Stimulated activated CD4-positive, alpha-beta T cell treated with anti-CD3 and anti-CD28 coated beads, Interleukin-12 subunit alpha, Interleukin-12 subunit beta, amount 100 ng/mL, for 4 hours (primary cell): Measurements from ENCODE around the gene SRC.

Experiments used
- DNase-seq: peaks from one replicate; pipeline ENCODE4 v3.0.0-alpha.2; 2020

SRC gene

GRCh38 chr20:37416100-37416847, 70.3 kb downstream of the SRC start:
- DNase-seq: no peak

DNA sequence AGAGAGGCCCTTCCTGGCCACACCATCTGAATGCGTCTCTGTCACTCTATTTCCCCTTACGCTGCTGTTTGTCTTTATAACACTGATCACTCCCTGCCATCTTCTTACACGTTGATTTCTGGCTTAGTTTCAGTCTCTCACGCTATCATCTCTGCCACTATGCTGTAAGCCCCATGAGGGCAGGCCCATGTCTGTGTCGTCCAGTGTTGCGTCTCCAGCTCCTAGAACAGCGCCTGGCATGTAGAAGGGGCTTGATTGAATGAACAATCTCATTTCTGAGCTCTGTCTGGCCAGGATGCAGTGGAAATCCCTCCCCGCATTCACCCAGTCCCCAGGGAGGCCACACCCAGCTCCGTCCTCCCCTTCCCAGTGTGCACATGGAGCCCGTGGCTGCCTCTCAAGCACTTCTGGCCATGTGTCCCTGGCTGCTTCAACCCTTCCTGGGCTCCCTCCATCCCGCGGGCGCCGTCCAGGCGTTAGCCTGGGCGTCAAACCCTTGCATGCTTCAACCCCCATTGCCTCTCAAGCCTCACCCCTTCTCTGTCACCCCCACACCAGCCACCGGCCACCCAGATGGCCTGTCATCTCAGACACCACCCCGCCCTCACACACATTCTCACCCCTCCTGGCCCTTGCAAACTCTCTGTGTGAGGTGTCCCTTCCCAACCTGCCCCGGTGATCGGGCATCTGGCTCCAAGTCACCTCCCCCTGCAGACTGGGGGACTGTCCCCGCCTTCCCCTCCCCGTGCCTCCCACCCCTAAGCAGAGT, 71.1 kb downstream of the SRC start:
- DNase-seq: no peak

DNA sequence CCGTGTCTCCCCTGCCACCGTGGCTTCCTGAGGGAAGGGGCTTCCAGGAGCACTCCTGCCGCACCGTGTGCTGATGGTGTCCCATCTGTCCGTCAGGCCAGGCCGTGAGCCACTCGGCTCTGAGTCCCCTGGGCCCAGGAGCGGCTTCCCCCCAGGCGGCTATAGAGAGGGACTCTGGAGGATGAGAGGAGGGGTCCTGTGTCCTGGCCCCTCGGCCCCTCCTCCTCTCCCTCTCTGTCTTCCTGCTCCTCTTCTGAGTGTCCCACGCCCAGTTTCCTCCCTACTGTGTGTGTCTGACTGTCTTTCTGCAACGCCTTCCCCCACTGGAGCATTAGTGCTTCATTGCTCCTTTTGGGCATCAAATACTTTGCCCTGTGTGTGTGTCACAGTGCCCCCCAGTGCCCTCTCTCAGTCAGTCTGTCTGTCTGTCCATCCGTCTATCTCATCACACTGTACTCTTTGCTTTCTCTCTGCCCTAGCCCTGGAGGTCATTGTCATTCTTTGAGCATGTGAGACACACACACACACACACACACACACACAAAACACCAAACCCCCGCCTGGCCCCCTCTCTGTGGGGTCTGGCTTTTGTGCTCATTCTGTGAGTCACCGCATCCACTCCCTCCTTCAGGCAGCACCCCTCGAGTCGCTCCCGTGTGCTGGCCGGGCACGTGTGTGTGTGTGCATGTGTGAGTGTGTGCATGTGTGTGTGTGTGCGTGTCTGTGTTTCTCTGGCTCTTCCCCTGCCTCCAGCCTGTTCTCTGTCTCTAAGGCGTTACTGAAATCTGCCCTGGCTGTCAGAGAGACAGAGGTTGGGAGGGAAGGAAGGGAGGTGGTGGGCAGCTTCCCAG, 71.9 kb downstream of the SRC start:
- DNase-seq: no peak

- DNase-seq: no peak
Observed at GRCh38 chr20:37418591-37419109, 72.7 kb downstream of the SRC start.

GRCh38 chr20:37419307-37419706, 73.4 kb downstream of the SRC start:
- no peak for DNase-seq

DNA sequence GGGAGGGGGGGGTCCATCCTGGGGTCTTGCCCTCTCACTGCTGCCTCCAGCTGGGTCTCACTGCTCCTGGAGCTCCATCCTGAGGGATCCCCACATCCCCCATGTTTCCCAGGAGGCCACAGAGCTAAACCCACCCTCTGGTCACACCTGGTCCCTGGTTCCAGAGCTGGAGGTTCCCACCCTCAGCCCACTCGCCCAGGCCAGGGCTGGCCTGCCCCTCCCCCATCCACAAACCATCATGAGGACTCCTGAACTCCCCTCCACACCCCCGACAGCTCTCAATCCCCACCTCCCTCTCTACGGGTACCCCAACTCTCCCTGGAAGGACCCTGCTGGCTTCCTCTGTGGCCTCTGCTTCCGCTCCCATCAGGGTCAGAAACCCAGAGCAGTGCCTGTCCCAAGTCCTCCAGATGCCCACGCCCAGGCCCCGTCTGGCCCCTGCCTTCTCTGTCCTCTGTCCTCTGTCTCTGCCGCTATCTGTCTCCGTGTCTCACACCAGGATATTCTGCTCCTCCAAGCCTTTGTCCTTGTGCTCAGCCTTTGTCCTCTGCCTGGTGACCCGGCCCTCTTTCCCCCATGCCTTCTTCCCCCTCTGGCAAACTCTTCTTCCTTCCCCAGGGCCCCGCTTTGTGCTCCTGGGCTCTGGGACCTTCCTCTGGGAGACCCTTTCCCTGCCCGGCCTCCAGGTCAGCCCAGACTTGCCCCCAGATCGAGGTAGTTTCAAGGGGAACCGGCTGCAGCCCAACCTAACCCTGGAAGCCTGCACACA, 74.0 kb downstream of the SRC start:
- DNase-seq: no peak

- no peak for DNase-seq
Observed at GRCh38 chr20:37420610-37421009, 74.7 kb downstream of the SRC start.

DNA sequence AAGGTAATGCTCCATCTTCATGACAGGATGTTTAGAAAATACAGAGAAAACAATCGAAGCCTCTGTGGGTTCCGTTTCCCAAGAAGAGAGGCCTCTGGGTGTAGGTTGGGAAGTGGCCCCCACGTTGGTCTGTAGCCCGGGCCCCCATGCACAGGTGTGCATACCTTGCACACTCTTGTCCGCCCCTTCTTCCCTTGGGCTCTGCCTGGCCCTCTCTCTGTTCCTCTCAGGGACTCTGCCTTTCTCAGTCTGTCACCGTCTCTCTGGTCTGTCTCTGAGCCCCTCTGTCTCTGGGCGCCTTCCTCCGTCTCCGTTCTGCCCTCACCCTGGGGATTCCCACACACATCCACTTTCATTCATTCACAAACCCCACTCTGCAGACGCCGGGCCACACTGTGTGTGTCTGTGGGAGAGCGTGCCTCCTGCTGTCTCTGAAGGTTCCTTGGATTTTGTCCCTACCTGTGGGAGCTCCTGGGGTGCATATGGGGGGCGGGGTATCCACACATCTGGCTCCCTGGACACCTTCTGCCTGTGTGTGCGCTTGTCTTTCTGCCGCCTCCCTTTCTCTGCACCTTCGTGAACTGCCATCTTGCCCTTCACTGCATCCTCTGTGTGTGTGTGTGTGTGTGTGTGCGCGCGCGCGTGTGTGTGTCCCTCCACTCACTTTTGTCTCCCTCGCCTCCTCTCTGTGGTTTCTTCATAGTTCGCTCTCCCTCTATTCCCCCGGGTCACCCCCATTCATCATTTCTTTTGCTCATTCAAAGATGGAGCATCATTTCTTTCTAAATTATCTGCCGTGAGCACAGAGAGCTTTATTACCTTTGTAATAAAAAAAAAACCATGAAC, 75.3 kb downstream of the SRC start:
- DNase-seq: no peak

DNA sequence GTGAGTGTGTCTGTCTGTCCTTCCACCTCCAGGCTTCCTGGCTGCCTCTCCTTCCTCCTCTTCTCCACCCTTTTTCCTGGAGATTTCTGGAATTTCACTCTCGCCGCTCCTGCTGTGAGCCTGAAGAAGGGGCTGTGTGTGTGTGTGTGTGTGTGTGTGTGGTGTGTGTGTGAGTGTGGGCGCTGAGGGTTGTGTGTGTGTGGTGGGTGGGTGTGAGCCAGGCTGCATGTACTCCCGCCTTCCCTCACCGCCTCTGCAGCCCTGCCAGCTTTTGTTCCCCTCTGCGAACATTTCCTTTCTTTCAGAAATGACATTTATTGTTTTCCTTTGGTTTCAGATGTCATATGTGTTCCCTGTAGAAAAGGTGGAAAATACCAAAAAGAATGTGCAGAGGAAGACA, 76.0 kb downstream of the SRC start:
- DNase-seq: no peak

GRCh38 chr20:37422791-37423286, 76.9 kb downstream of the SRC start:
- no peak for DNase-seq

GRCh38 chr20:37423545-37423944, 77.6 kb downstream of the SRC start:
- no peak for DNase-seq

GRCh38 chr20:37424062-37424851, 78.3 kb downstream of the SRC start:
- DNase-seq: no peak

- DNase-seq: no peak
Observed at GRCh38 chr20:37425103-37425625, 79.2 kb downstream of the SRC start.

DNA sequence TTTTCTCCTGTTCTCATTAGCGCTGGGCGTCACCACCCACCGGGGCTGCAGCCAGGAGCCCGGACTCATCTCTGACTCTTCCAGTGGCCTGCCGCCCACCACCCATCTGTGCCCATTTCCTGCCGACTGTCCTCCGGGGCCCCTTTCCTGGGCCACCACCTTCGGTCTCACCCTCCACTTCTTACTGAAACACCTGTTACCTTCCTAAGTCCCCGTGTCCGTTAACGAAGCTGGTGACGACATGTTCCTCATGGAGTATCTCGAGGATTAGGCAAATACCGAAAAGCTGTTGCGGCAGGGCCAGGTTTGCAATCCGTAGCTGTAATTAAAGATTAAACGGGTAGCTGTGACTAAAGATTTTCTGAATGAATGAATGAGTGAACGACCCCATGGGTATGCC, 80.2 kb downstream of the SRC start:
- DNase-seq: no peak

- no peak for DNase-seq
Observed at GRCh38 chr20:37426978-37427377, 81.0 kb downstream of the SRC start.

DNA sequence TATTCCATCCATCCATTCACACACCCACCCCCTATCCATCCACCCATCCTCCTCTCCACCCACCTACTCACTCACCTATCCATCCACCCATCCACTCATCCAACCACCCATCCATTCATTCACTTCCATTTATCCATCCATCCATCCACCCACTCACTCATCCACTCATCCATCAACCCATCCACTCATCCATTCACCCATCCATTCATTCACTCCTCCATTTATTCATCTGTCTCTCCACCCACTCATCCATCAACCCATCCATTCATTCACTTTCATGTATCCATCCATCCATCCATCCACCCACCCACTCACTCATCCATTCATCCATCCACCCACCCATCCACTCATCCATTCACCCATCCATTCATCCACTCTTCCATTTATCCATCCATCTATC, 84.1 kb downstream of the SRC start:
- DNase-seq: no peak

DNA sequence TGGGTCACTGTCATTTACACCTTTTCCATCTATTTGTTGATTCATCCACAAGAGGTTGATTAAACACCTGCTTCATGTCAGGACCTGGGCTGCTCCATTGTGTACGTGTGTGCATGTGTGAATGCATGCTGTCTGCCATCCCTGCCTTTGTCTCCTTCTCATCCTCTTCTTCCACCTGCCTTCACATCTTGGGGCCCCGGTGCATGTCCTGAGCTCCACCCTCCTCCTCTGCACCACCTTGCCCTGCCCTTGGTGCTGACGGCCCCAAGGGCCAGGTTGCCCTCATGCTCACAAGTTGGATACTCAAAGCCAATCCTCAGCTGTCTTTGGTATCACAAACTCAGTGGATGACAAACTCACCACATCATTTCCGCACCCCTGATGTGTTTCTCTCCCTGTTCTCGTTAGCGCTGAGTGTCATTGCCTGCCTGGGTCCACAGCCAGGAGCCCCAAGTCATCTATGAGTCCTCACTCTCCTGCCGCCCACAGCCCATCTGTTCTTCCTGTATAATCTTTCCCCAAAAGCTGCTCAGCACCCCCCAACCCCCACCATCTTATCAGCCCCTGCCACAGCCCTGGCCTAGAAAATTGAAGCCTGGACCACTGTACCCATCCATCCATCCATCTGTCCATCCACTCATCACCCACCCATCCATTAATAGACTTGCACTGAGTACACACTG, 85.0 kb downstream of the SRC start:
- no peak for DNase-seq

GRCh38 chr20:37431786-37432185, 85.8 kb downstream of the SRC start:
- DNase-seq: no peak

GRCh38 chr20:37432606-37433005, 86.7 kb downstream of the SRC start:
- no peak for DNase-seq

DNA sequence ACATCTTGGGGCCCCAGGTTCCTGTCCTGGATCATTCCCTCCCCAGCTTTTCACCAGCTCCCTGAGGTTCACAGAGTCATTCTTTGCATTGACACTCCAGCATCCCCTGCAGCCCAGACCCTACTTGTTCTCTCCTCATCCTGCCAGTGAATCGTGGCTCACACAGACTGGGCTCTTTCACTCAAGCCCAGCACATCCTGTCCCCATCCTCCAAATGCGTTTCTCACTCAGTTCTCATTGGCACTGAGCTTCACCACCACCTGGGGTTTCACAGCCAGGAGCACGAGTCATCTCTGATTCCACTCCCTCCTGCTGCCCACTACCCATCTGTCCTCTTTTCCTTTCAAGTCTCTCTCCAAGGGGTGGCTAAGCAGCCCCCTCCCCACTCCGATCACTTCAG, 89.7 kb downstream of the SRC start:
- no peak for DNase-seq
